GM21423 (cell line): Measurements from ENCODE around the gene CCM2L.

Experiments used
- ATAC-seq: cut with Tn5 transposase; IDR thresholded peaks from one replicate; pipeline ENCODE4 v1.9.1; 2021; ENCODE audit warnings: mild to moderate bottlenecking, moderate library complexity; ENCODE audit not compliant: unreplicated experiment

Gene CCM2L

GRCh38 chr20:32010101-32010500 is at the start of gene CCM2L:
TSS of gene CCM2L (plus strand) at chr20:32010438. CDS start at chr20:32010455, 17 bp downstream.
- no peak for ATAC-seq

- ATAC-seq, result no peak
Measured at GRCh38 chr20:31962761-31963160, 47.5 kb upstream of the CCM2L start.

- ATAC-seq, result no peak
Measured at GRCh38 chr20:31963889-31964288, 46.3 kb upstream of the CCM2L start.

- no peak for ATAC-seq
Measured at GRCh38 chr20:31966991-31967655, 43.1 kb upstream of the CCM2L start.

- no peak for ATAC-seq
Measured at GRCh38 chr20:31967830-31968249, 42.4 kb upstream of the CCM2L start, which contains the start of gene XKR7. TSS of gene XKR7 (plus strand) at chr20:31968151. CDS start at chr20:31968176, 25 bp downstream.

- peak; percentile 53 for ATAC-seq
Measured at GRCh38 chr20:31968291-31969126, 41.7 kb upstream of the CCM2L start.

- ATAC-seq, result no peak
Measured at GRCh38 chr20:31969991-31970390, 40.2 kb upstream of the CCM2L start.

GRCh38 chr20:31972471-31973021 is 37.7 kb upstream of the CCM2L start:
- no peak for ATAC-seq

- no peak for ATAC-seq
Measured at GRCh38 chr20:31974296-31974695, 35.9 kb upstream of the CCM2L start.

GRCh38 chr20:31974951-31975487 is 35.2 kb upstream of the CCM2L start:
- no peak for ATAC-seq

GRCh38 chr20:31975874-31976273 is 34.4 kb upstream of the CCM2L start:
- no peak for ATAC-seq

- ATAC-seq, result no peak
Measured at GRCh38 chr20:31977080-31977479, 33.2 kb upstream of the CCM2L start.

- ATAC-seq, result no peak
Measured at GRCh38 chr20:31979713-31980426, 30.4 kb upstream of the CCM2L start.

GRCh38 chr20:31981784-31982183 is 28.5 kb upstream of the CCM2L start:
- no peak for ATAC-seq

- no peak for ATAC-seq
Measured at GRCh38 chr20:31984981-31985471, 25.2 kb upstream of the CCM2L start.

GRCh38 chr20:31987744-31988143 is 22.5 kb upstream of the CCM2L start:
- no peak for ATAC-seq

- no peak for ATAC-seq
Measured at GRCh38 chr20:31988430-31989015, 21.7 kb upstream of the CCM2L start.

- no peak for ATAC-seq
Measured at GRCh38 chr20:31989030-31989645, 21.1 kb upstream of the CCM2L start.

- no peak for ATAC-seq
Measured at GRCh38 chr20:31990641-31991338, 19.4 kb upstream of the CCM2L start.
